AG04449 (cell line): ENCODE data around the gene PRKCH.

Experiments
- CTCF ChIA-PET: fragments of 350-600 bp; formaldehyde crosslinking; extraction: SDS; loops from one replicate; lab custom pipeline; 2021; ENCODE audit warnings: antibody characterized with exemption; lab: Yijun Ruan, JAX
- POLR2A ChIA-PET: fragments of 400-600, 350-600 bp; formaldehyde crosslinking; extraction: SDS; loops from one replicate; lab custom pipeline; 2020; ENCODE audit warnings: antibody characterized with exemption, inconsistent platforms; lab: Yijun Ruan, JAX
- DNase-seq: peaks from one replicate; pipeline ENCODE4 v3.0.0-alpha.2; 2010; ENCODE audit warnings: low read depth, low spot score
- H3K4me3 ChIP-seq: 2 replicates; pipeline ENCODE4 v1.5.1; 2011; ENCODE audit warnings: low read depth, mild to moderate bottlenecking, control low read depth, low read length
- CTCF ChIP-seq: IDR thresholded peaks from one replicate; pipeline ENCODE4 v1.5.1; 2011; ENCODE audit warnings: mild to moderate bottlenecking, moderate library complexity, low read length, control low read depth, inconsistent platforms; ENCODE audit not compliant: insufficient read depth; ENCODE audit errors: missing control alignments

Gene PRKCH

GRCh38 chr14:61472801-61473376 lies 151.5 kb downstream of the PRKCH start:
- H3K4me3 ChIP-seq: no peak overlapping the region; the same call in 1 of the 2 replicates
- POLR2A ChIA-PET: no interaction called here
- CTCF ChIA-PET: interaction anchor here (1.2 to 8.5 kb wide), 6 partner anchors 10 to 99 kb away, joined by 4 to 108 read pairs (median 19); no protein-coding TSS in a partner anchor
- no peak for TF ChIP-seq CTCF
- no peak for DNase-seq

GRCh38 chr14:61474015-61474414 lies 152.6 kb downstream of the PRKCH start:
- CTCF ChIA-PET: interaction anchor here (0.7 to 8.5 kb wide), 15 partner anchors 10 to 364 kb away, joined by 3 to 108 read pairs (median 13); no protein-coding TSS in a partner anchor
- TF ChIP-seq CTCF: no peak
- no peak for DNase-seq
- H3K4me3 ChIP-seq: no peak overlapping the region
- POLR2A ChIA-PET: no interaction called here

GRCh38 chr14:61474701-61475100 lies 153.3 kb downstream of the PRKCH start:
- CTCF ChIA-PET: interaction anchor here (0.7 to 8.5 kb wide), 40 partner anchors 10 to 363 kb away, joined by 3 to 108 read pairs (median 7); no protein-coding TSS in a partner anchor
- POLR2A ChIA-PET: no interaction called here

GRCh38 chr14:61475316-61475715 lies 153.9 kb downstream of the PRKCH start:
- H3K4me3 ChIP-seq: no peak overlapping the region
- ChIA-PET CTCF (interaction anchor here (0.6 to 8.5 kb wide), 61 partner anchors 8 to 362 kb away, joined by 3 to 108 read pairs (median 5); no protein-coding TSS in a partner anchor), POLR2A (no interaction called here)
- no peak for DNase-seq
- peak; percentile 35 for TF ChIP-seq CTCF

More at GRCh38 chr14:61474701-61475100, 153.3 kb downstream of the PRKCH start:
- no peak for DNase-seq
- TF ChIP-seq CTCF: no peak
- no peak overlapping the region for H3K4me3 ChIP-seq

GRCh38 chr14:61476105-61476753 lies 154.8 kb downstream of the PRKCH start:
- POLR2A ChIA-PET: no interaction called here
- DNase-seq: no peak
- H3K4me3 ChIP-seq: no peak overlapping the region

More at GRCh38 chr14:61476105-61476753, 154.8 kb downstream of the PRKCH start:
- CTCF ChIA-PET: interaction anchor here (0.6 to 8.5 kb wide), 54 partner anchors 8 to 361 kb away, joined by 3 to 108 read pairs (median 6); no protein-coding TSS in a partner anchor
- TF ChIP-seq CTCF: no peak
